ENCODE results near the gene C3orf49.

Gene C3orf49

GRCh38 chr3:63847718-63848450 lies 28.8 kb downstream of the C3orf49 start:
- in situ Hi-C loops (cut with HindIII; ENCODE audit: low sequenced_read_pairs) = no loop called here

GRCh38 chr3:63849175-63849574 lies 30.1 kb downstream of the C3orf49 start:
- in situ Hi-C loops (cut with HindIII; ENCODE audit: low sequenced_read_pairs) = no loop called here

- in situ Hi-C loops (cut with HindIII; ENCODE audit: low sequenced_read_pairs) = no loop called here
Measured at GRCh38 chr3:63851287-63851686, 32.2 kb downstream of the C3orf49 start.

GRCh38 chr3:63853106-63853505 lies 34.0 kb downstream of the C3orf49 start:
- in situ Hi-C loops (cut with HindIII; ENCODE audit: low sequenced_read_pairs) = no loop called here

- in situ Hi-C loops (cut with HindIII; ENCODE audit: low sequenced_read_pairs) = no loop called here
Measured at GRCh38 chr3:63855333-63855940, 36.3 kb downstream of the C3orf49 start.

DNA sequence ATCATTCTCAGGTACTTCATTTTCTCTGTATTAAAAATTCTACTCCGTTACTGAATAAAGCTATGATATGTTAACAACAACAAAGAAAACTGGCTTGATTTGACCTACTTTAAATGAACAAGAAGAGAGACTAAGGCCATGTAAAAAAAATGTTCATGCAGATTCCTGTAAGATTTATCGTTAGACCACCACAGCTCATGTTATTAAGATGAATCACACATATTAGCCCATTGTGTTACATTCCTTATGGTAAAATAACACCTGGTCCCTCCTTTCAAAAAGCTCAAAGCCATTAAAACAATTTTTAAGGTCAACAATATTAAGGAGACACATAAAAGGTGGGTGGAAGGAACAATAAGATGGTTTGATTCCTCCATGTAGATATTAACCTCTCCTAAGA lies 38.2 kb downstream of the C3orf49 start:
- in situ Hi-C loops (cut with HindIII; ENCODE audit: low sequenced_read_pairs) = no loop called here

- in situ Hi-C loops (cut with HindIII; ENCODE audit: low sequenced_read_pairs) = no loop called here
Measured at GRCh38 chr3:63860776-63861175, 41.7 kb downstream of the C3orf49 start.

GRCh38 chr3:63861306-63861705 lies 42.2 kb downstream of the C3orf49 start:
- in situ Hi-C loops (cut with HindIII; ENCODE audit: low sequenced_read_pairs) = no loop called here

GRCh38 chr3:63862804-63863149 lies 43.7 kb downstream of the C3orf49 start:
- in situ Hi-C loops (cut with HindIII; ENCODE audit: low sequenced_read_pairs) = no loop called here

GRCh38 chr3:63863150-63864007 lies 44.3 kb downstream of the C3orf49 start, which contains the start of the genes ATXN7 and THOC7:
Gene ATXN7 (plus strand): TSS chr3:63863867. CDS start chr3:63912599, 48,732 bp downstream.
Gene THOC7 (minus strand): TSS chr3:63863805. CDS start chr3:63863790, 15 bp downstream.
- in situ Hi-C loops (cut with HindIII; ENCODE audit: low sequenced_read_pairs) = no loop called here

DNA sequence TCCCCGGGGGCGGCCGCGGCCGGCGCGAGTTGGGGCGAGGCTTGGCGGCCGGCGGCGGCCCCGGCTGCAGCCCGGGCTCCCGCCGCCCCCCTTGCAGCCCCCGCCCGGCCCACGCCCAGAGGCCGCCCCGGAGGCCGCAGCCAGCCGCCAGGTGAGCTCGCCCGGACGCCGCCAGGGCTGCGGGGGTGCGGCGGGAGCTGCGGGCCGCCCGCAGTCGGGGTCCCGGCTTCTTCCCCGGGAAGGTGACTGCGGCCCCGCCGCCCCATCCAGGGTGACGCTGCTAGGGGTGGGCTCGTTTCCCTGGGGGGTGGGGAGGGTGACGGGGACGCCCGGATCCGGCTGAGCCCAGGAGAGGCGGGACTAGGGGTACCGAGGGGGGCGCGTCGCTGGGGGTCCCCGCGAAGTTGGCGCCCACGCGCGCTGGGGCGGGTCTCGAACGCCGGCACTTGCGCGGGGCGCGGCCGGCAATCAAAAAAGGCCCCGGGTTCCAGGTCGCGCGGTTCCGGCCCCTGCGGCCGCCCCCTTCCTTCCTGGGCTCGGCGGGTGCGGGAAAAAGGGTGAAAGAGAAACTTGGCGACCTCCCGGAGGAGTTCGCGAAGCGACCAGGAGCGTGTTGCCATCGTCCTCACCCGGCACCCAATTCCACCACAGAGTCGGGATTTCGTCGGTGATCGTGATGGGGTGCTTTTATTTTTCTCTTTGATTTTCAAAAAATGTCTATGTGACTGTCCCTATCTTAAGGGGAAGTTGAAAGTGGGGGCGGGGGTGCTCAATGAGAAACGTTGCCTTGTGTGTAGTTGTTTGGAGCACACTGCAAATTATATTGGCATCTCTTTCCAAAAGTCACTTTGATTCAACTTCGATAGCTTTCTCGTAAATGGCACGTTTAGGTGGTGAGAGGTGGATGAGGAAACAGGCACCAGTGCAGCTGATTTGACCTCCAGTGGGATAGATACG lies 45.2 kb downstream of the C3orf49 start:
- in situ Hi-C loops (cut with HindIII; ENCODE audit: low sequenced_read_pairs) = no loop called here

DNA sequence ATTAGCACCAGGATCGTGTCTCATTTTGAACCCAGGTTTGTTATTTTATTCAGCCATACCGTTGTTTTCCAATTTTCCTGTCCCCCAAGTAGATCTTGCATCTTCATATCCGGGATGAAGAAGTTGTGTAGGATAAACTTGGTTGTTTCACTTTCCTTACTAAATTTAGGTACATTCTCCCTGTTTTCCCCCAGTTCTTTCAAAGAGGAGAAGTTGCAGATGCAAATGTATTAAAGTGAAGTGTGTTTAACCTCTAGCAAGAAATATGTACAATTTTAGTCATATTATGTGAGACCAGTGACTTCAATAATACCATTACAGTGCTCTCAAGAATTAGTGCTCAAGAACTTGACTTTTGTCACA lies 45.8 kb downstream of the C3orf49 start:
- in situ Hi-C loops (cut with HindIII; ENCODE audit: low sequenced_read_pairs) = no loop called here

DNA sequence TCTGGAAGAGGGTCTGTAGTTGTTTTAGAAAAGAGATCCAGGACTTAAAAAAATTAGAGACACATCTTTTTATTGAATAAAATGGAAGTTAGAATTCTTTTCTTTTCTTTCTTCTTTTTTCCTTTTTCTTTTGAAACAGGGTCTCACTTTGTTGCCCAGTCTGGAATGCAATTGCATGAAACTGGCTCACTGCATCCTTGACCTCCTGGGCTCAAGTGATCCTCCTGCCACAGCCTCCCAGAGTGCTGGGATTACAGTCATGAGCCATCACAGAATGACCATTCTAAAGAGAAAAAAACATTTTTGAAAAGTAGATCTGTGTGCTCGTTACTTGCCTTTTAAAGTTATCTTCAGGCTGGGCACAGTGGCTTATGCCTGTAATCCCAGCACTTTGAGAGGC lies 48.1 kb downstream of the C3orf49 start:
- in situ Hi-C loops (cut with HindIII; ENCODE audit: low sequenced_read_pairs) = no loop called here

DNA sequence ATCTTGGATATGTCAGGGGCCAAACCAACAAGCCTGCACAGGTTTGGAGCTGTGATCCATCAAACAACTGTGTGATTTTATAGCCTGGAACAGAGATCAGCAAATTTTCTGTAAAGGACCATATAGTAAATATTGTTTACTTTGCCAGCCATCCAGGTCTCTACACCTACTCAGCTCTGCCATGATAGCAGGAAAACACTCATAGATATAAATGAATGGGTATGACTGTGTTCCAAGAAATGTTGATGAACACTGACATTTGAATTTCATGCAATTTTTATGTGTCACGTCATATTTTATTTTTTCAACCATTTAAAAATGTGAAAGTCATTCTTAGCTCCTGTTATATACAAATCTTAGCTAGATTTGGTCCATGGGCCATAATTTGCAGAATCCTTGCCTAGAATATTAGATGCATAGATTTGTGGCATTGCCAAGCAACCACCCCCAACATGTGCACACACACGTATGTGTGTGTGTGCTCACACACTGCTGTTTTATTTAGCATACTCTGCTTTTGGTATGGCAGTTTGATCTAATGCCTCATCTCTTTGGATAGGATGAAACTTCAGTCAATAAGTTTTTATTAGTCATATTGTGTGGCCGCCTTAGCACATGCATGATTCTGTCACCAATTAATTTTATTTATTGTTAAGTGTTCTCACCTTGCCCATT lies 51.0 kb downstream of the C3orf49 start:
- in situ Hi-C loops (cut with HindIII; ENCODE audit: low sequenced_read_pairs) = loop anchor here (5.0 kb wide), 1 partner anchor 72 kb away; no protein-coding TSS in a partner anchor

DNA sequence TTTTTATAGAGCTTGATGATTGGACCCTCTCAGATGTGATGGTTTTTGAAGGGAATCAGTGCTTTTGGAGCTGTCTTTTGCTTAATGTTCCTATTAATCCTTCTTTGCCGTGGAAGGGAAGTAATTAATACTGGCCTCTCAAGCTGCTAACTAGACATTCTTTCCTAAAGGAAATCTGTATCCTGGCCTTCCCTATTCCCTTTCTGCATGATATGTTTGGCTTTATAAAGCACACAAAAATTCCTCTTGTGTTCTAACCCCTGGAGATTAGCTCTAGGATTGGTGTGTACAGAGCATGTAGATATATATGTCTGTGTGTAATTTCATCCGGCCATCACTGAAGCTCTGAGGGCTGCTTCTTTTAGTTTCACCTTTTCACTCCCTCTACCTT lies 51.5 kb downstream of the C3orf49 start:
- in situ Hi-C loops (cut with HindIII; ENCODE audit: low sequenced_read_pairs) = loop anchor here (5.0 kb wide), 1 partner anchor 72 kb away; no protein-coding TSS in a partner anchor

DNA sequence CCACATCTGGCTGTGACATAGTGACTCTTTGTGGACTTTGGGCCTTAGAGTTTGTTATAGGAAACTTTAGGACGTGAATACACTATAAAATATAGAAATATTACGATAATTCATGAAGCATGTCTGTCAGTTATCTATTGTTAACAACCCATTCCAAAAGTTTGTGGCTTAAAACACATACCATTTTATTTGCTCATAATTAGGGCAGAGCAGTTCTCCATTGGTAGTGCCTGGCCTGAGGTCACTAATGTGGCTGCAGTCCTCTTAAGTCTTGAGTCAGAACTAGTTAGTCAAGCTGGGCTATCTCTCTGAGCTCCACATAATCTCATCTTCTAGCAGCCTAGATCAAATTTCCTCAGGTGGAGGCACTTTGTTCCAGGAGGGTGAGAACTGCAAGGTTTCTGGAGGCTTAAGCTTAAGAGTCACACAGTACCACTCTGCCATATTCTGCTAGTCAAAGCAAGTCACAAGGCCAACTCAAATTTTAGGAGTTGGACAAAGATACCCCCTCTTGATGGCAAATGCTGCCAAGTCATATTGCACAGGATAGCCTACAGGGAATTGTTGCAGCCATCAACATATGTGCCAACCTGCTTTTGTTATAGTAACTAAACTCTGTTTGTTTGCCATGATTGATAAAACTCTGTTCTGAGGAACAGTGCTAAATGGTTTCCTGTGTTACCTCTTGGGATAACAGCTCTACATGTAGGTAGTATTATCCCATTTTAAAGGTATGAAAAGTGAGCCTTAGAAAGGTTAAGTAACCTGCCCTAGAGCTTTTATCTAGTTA lies 53.2 kb downstream of the C3orf49 start:
- in situ Hi-C loops (cut with HindIII; ENCODE audit: low sequenced_read_pairs) = loop anchor here (5.0 kb wide), 1 partner anchor 70 kb away; no protein-coding TSS in a partner anchor

GRCh38 chr3:63874769-63875168 lies 55.7 kb downstream of the C3orf49 start:
- in situ Hi-C loops (cut with HindIII; ENCODE audit: low sequenced_read_pairs) = loop anchor here (5.0 kb wide), 1 partner anchor 68 kb away; no protein-coding TSS in a partner anchor

GRCh38 chr3:63875510-63875909 lies 56.4 kb downstream of the C3orf49 start:
- in situ Hi-C loops (cut with HindIII; ENCODE audit: low sequenced_read_pairs) = no loop called here

DNA sequence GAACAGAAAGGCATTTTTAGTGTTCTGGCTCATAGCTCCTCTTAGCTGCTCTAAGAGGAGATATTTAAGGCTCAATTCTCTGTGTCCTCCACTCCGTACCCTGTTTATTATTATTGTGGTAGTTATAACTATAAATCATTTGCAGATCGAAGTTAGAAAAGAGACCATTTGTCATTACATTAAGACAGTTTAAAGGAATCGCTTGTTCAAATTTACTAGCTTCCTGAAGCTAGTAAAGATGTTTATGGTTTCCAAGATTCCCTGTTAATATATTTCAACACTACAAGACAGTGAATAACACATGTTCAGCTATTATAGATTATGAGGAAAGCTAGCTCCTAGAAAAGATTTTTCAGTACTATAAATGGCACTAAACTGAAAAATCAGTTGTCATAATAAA lies 57.2 kb downstream of the C3orf49 start:
- in situ Hi-C loops (cut with HindIII; ENCODE audit: low sequenced_read_pairs) = no loop called here
